HG03025 (cell line): ENCODE data around the gene TRIM66.

Source experiments
- ATAC-seq: cut with Tn5 transposase; IDR thresholded peaks from one replicate; pipeline ENCODE4 v1.9.1; 2021; ENCODE audit warnings: mild to moderate bottlenecking, moderate library complexity; ENCODE audit not compliant: unreplicated experiment, low FRiP score

The TRIM66 gene

DNA sequence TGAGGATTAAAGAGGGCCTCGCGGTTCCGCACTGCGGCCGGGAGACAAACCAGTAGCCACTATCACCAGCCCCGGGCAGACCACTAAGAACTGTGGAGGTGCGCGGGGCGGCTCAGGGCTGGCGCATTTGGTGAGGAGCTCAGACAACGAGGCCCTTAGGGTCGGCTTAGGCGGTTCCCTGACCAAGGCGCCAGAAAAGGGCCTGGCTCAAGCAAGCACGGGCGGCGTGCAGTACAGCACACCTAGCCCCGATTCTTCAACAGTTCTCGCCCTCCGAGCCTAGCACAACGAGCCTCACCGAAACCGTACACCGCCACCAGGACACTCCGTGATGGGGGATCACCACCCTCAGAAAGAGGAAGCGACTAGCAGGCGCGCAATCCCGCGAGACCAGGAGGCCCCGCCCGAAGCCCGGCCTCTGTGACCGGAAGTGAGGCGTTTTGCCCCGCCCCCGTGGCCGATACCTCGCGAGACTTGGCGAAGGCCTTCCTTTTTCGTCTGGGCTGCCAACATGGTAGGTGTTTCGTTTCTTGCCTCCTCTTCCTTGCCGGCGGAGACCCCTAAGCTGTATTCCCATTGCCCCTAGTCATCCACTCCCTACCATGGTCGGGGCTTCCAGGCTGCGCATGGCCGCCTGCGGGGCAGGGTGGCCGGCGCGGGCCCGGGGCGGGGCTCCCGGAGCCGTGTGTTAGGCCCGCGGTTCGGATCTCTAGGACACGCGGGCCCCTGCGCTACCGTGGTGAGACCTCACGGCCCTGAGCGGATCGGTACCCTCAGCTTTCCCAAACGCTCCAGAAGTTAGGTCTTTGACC lies at the start of gene TRIM66, which contains the start of gene RPL27A:
Gene TRIM66 (minus strand): TSS at position 363 of the 812 bp plus-strand sequence. CDS start 10,391 bp downstream, outside the sequence.
Gene RPL27A (plus strand): TSS at position 490 of the 812 bp plus-strand sequence. CDS start 22 bp downstream, at position 512.
- ATAC-seq, result peak; percentile 91

GRCh38 chr11:8731647-8732323 lies 49.3 kb upstream of the TRIM66 start:
- no peak for ATAC-seq

DNA sequence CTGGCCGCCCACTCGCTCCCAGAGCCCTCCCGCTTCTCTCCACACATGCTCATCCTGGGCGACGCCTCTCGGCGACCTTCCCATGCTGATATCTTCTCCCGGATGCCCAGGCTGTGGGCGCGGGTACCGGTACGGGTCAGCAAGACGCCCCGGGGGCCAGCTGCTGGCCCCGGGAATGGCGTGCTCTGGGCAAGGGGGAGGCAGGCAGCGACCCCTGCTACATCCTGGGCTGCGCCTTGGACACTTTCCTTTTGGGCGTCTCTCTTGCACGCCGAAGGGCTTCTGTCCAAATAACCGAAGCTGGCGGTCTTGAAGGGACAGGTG lies 48.2 kb upstream of the TRIM66 start:
- ATAC-seq, result no peak

- no peak for ATAC-seq
Measured at GRCh38 chr11:8729837-8730696, 47.6 kb upstream of the TRIM66 start.

GRCh38 chr11:8729067-8729466 lies 46.6 kb upstream of the TRIM66 start:
- no peak for ATAC-seq

GRCh38 chr11:8728563-8728962 lies 46.1 kb upstream of the TRIM66 start:
- ATAC-seq, result no peak

- no peak for ATAC-seq
Measured at GRCh38 chr11:8726395-8726794, 43.9 kb upstream of the TRIM66 start.

GRCh38 chr11:8724682-8725081 lies 42.2 kb upstream of the TRIM66 start:
- no peak for ATAC-seq

DNA sequence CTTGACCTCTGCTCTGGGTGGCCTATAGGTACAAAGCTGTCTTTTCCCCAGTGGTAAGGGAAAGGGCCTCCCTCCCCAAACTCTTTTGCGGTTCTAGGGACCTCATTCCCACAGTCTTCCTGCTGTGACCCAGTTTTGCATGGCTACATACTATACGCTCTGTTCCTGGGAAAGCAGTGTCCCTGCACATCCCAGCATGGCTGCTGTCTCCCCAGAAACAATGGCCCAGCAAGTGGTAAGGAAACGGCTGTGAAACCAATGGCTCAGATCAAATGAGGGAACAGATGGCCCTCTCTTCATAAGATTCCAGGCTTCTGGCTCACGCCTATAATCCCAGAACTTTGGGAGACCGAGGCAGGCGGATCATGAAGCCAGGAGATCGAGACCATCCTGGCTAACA lies 41.2 kb upstream of the TRIM66 start:
- no peak for ATAC-seq

DNA sequence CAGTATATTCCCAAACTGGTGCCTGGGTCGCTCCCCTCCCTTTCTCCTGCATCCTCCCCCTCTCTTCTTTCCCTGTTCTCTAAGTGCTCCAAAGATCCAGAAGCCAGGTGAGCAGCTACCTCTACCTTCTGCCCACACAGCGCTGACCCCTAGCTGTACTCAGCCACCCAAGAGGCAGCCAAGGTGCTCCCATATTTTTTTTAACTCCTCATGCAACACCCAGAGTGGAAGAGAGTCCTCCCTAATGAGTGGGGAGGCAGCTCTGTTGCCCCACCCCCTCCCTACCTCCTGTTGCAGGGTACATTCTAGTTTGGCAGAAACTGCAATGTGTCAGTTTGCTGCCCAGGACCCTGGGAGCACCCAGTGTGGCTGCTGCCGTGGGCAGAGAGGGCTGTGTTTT lies 40.3 kb upstream of the TRIM66 start:
- ATAC-seq, result no peak

- no peak for ATAC-seq
Measured at GRCh38 chr11:8721609-8722500, 39.4 kb upstream of the TRIM66 start.

GRCh38 chr11:8720868-8721608 lies 38.6 kb upstream of the TRIM66 start:
- no peak for ATAC-seq

DNA sequence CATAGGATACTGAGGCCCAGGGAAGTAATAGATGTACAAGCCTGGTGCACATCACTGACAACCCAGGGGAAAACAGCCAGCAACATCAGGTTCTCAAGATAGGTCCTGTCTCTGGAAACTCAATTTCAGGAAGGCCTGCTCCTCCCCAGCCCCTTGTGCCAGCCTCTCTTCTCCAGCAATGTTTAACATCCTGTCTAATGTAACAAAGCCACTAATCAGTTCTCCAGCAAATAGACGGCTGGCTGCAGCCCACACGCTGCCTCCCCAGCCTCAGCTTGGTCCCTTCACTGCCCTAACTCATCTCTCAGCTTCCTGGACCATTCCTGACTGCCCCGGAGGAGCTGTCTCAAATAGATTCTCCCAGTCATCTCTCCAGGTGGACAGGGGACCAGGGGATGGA lies 37.9 kb upstream of the TRIM66 start:
- no peak for ATAC-seq

- no peak for ATAC-seq
Measured at GRCh38 chr11:8719721-8720120, 37.3 kb upstream of the TRIM66 start.

- ATAC-seq, result no peak
Measured at GRCh38 chr11:8719211-8719649, 36.8 kb upstream of the TRIM66 start.

GRCh38 chr11:8717876-8718753 lies 35.6 kb upstream of the TRIM66 start:
- no peak for ATAC-seq

DNA sequence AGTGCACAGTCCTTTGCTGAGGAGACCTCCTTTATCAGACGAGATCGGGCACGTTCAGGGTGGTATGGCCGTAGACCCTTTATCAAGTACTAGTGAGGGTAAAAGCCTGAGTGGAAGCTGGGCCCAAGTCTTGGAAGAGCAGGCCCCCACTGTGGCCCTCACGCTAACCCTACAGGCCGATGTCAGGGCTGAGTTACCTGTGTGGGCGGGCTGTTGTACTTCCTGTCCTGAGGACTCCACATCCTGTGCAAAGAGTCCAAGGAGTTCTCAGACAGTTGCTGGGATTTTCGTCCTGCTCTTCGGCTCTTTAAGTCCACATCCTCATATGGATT lies 35.0 kb upstream of the TRIM66 start:
- ATAC-seq, result no peak

DNA sequence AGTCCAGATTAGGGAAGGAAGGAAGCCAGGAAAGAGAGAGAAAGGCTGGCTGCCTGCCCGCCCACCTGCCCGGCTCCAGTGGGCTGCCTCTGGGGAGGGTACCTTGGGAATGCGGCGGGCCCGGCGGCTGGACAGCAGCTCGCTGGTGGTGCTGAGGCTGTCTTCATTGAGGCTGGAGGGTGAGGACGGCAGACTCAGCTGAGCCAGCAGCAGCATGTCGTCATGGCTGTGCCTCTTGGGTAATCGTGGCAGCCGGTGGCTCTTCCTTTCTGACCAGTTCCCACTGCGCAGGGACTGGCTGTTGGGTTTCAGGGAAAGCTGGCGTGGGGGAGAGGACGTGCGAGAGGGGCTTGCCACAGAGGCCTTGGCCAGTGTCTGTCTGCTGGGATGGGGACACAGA lies 33.0 kb upstream of the TRIM66 start:
- no peak for ATAC-seq
